GM18867 (cell line): ENCODE measurements around the gene PDE12.
A peak's percentile ranks its signal among the peaks of the same experiment; 100 is the strongest.

ENCODE experiments used
- ATAC-seq: cut with Tn5 transposase; IDR thresholded peaks from one replicate; pipeline ENCODE4 v1.9.1; 2021; ENCODE audit warnings: mild to moderate bottlenecking, moderate library complexity; ENCODE audit not compliant: unreplicated experiment

The PDE12 gene

DNA sequence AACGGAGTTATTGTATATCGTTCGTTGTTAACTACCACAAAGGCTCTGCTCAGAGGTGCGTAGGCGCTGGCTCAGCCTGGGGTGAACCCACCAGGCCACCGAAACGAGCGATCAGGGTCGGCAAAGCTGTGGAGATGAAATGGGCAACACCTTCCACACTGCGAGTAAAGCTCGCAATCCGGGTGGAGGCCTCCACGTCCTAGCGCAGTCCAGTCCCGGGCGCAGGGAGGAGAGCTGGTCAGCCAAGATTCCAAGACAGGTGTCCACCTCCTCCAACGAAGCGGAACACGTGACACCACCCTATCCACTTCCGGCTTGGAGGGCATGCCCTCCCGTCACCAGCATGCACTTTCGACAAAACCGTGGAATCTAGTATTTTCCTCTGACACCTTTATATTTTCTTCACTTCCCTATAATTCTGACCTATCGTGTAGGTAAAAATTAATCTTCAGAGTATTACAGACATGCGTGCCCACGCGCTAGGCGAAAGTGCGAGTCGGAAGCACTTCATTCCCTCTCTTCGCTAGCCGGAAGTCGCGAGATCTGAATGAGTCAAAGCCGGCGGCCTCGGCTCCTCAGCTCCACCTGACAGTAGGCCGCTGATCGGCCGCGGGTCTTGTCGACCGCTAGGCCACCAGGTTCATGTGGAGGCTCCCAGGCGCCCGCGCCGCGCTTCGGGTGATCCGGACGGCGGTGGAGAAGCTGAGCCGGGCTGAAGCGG lies at the start of gene PDE12:
Gene PDE12 (plus strand): TSS at position 537 of the 721 bp plus-strand sequence. CDS start 106 bp downstream, at position 643.
- ATAC-seq, result peak; percentile 85

DNA sequence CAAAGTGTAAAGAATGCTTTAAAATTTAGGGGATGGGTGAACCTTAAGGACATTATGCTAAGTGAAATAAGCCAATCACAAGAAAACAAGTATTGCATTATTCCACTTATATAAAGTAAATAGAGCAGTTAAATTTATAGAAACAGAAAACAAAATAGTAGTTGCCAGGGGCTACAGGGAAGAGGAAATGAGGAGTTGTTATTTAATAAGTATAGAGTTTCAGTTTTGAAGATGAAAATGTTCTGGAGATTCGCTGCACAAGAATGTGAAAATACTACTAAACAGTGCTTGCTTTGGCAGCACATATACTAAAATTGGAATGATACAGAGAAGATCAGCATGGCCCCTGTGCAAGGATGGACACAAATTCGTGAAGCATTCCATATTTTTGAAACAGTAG lies 43.9 kb upstream of the PDE12 start:
- ATAC-seq, result no peak

- ATAC-seq, result no peak
Observed at GRCh38 chr3:57518276-57518915, 37.7 kb upstream of the PDE12 start.

DNA sequence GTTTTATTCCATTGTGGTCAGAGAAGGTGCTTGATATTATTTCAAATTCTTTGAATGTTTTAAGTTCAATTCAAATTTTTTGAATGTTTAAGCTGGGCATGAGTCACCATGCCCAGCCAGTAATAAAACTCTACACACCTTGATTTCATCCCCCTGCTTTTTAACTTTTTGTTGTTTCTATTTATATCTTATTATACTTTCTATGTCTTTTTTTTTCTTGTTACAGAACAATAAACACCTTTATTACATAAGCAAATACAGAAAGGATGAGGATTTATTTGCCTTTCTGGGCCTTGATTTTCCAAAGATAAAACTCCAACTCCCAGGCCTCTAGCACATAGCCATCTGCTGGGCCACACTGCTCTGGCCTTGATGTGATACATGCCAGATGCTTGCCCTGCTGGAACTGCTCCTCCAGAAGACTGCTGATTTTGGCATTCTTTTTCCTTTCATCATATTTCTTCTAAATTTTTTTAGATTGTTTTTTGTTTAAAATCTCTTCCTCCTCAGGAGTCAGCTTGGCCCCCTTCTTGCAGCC lies 25.9 kb upstream of the PDE12 start:
- ATAC-seq, result no peak

DNA sequence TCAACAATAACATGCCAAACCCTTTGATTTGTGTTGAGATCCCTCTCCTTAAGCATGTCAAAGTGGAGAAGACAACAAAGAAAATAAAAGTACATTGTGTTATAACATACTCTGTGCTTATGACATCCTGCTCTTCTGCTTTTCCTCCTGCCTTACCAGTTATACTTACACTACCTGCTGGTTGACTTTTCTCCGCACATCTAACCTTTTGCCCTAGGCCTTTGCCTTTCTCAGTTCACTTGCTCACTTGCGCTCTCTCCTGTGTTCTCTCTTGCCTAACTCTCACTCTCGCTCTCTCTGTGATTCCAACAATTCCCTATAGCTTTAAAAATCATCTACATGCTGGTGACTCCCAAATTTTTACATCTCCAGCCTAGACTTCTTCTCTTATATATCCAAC lies 17.6 kb upstream of the PDE12 start:
- ATAC-seq, result no peak

DNA sequence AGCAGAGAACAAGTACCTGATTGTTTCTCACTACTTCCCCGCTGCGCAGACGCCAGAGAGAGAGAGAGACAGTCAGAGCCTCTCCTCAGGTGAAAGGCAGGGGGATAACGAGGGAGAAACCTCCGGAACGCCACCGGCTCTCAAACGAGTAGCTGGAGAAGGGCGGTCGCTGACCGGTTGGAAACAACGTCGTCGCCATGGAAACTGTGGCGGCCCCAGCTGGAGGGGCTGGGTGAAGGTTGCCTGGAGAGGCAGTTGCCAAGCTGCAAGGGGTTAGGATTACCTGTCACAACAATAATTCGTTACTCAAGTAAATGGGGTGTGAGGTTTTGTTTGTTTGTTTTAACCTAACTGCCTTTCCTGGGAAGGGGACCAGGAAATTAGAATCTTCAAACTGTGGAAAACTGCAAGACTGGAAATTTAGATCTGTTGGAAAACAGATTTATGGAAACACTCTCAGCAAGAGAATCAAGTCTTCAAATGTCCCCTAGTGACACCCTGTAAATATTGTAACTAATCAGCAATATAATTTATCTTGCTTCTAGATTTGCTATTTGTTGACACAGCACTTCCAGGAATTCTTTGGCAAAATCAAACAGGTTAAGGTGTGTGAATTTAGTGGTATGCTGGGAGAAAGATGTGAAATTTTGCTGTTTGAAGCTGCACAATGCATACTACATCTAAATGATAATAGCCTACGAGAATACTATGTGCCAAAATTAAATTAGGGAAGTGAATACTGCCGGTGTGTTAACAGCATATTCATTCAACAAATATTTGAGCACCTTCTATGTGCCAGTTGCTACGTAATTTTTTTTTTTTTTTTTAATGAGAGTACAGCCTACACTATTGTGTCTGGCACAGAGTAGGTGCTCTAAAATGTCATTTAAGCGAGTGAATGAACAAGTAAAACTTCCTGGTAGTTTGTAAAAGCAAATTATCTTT lies 11.6 kb upstream of the PDE12 start, which contains the start of gene DNAH12:
Gene DNAH12 (minus strand): TSS at position 164 of the 945 bp plus-strand sequence. CDS start 1,474 bp downstream, outside the sequence.
- ATAC-seq, result no peak

DNA sequence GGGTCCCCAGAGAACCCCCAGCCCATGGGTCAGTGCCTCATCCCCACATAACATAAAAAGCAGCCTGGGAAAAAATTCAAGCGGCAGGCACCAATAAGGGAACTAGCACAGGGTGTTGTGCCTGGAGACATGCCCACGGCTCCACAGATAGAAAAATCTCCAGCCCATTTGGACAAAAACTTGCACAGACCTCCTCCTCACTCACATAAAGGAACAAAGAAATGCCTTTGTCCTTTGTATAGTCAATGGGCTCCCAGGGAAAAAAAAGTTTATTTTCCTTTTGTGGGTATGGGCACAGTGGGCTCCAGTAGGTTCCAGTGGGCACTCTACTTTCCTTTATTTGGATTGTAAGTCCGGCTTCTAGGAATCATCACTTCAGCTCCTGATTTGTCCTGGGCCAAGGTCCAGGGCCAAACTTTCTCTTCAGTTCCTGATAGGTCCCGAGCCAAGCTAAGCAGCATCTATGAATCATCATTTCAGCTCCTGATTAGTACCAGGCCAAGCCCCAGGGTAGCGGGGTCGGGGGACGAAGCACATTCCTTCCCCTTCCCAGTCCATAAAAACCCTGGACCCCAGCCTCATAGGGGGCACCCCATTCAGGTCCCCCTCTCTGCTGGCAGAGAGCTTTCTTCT lies 10.3 kb upstream of the PDE12 start:
- ATAC-seq, result no peak

- ATAC-seq, result no peak
Observed at GRCh38 chr3:57546616-57547015, 9.5 kb upstream of the PDE12 start.

GRCh38 chr3:57555306-57555705 lies 768 bp upstream of the PDE12 start:
- no peak for ATAC-seq

DNA sequence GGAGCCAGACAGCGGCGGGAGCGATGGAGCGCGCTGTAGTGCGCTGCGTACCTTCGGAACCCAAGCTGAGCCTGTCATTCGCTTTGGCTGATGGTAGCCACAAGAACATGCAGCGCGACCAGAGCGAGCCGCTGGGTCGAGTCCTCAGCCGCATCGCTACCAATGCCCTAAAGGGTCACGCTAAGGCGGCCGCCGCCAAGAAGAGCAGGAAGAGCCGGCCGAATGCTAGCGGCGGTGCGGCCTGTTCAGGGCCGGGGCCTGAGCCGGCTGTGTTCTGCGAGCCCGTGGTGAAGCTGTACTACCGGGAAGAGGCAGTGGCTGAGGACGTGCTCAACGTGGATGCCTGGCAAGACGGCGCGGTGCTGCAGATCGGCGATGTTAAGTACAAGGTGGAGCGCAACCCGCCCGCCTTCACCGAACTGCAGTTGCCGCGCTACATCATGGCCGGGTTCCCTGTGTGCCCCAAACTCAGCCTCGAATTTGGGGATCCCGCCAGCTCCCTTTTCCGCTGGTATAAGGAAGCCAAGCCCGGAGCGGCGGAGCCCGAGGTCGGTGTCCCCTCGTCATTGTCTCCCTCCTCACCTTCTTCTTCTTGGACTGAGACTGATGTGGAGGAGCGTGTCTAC lies 498 bp downstream of the PDE12 start:
- peak; percentile 29 for ATAC-seq

- peak; percentile 22 for ATAC-seq
Observed at GRCh38 chr3:57557085-57557537, 1.0 kb downstream of the PDE12 start.

- ATAC-seq, result no peak
Observed at GRCh38 chr3:57559526-57559925, 3.5 kb downstream of the PDE12 start.

GRCh38 chr3:57569859-57570450 lies 13.9 kb downstream of the PDE12 start:
- no peak for ATAC-seq

DNA sequence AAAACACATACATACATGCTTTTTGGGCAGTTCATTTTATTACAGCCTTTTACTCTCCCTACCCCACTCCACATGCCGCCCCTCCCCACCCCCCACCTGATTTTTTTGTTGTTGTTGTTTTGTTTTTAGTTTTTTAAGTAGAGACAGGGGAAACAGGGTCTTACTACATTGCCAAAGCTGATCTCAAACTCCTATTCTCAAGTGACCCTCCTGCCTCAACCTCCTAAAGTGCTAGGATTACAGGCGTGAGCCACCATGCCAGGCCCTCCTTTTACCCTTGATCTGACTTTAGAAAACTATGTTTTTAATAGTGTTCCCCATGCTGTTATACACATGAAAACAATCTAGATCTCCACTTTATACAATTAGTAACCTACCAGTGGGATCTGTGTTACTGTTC lies 14.8 kb downstream of the PDE12 start:
- no peak for ATAC-seq

GRCh38 chr3:57572096-57572495 lies 16.0 kb downstream of the PDE12 start:
- ATAC-seq, result no peak

- no peak for ATAC-seq
Observed at GRCh38 chr3:57575966-57576626, 20.0 kb downstream of the PDE12 start.

- ATAC-seq, result no peak
Observed at GRCh38 chr3:57577801-57578200, 21.7 kb downstream of the PDE12 start.

DNA sequence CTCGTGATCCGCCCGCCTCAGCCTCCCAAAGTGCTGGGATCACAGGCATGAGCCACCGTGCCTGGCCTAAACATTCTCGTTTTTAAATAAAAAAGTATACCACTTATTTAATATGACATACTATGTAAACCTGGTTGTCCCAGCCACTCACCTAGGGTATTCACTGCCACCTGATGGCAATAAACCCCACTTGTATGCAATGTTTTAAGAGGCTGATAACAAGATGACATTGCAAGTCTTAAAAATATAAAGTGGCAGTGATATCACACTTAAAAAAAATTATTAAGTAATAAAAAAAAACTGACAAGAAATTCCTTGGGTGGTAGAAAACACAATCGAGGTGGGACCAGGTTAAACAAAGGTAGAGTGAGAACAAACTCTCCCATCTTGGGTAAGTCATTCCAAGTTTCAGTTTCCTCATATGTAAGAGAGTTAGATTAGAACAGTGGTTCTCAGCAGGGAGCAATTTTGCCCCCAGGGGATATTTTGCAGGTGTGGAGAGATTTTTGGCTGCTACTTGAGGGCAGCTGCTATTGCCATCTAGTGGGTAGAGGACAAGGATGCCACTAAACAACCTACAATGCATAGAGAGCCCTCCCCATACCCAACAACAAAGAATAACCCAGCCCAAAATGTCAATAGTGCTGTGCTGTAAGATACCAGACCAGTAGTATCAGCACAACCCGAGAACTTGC lies 26.5 kb downstream of the PDE12 start:
- ATAC-seq, result no peak

- no peak for ATAC-seq
Observed at GRCh38 chr3:57583544-57583943, 27.5 kb downstream of the PDE12 start.
